GM18909 (cell line): ENCODE results near the gene ZNF397.

ENCODE experiments used
- ATAC-seq: cut with Tn5 transposase; IDR thresholded peaks from one replicate; pipeline ENCODE4 v1.9.1; 2021; ENCODE audit warnings: mild to moderate bottlenecking; ENCODE audit not compliant: unreplicated experiment, poor library complexity

Gene ZNF397

GRCh38 chr18:35289293-35289692 is 48.5 kb downstream of the ZNF397 start:
- peak; percentile 1 for ATAC-seq

GRCh38 chr18:35289727-35290093 is 48.9 kb downstream of the ZNF397 start:
- peak; percentile 29 for ATAC-seq

GRCh38 chr18:35290094-35290735 is 49.4 kb downstream of the ZNF397 start, which contains the start of gene ZSCAN30:
ZSCAN30 (minus strand) TSS chr18:35290229; CDS start chr18:35264352, 25,877 bp downstream.
- peak; percentile 94 for ATAC-seq

GRCh38 chr18:35291166-35291565 is 50.3 kb downstream of the ZNF397 start:
- ATAC-seq = no peak

GRCh38 chr18:35296060-35296459 is 55.2 kb downstream of the ZNF397 start:
- ATAC-seq = no peak

GRCh38 chr18:35303610-35304009 is 62.8 kb downstream of the ZNF397 start:
- no peak for ATAC-seq

- ATAC-seq = no peak
Observed at GRCh38 chr18:35306588-35307250, 65.9 kb downstream of the ZNF397 start.
